T-helper 2 cell treated with Interferon-gamma antibody and Interleukin-4, amounts not matched to agents 5 μg/mL and 100 μg/mL, for 36 hours (primary cell): Measurements from ENCODE around the gene ACTL7B.

Experiments used
- DNase-seq: peaks from one replicate; pipeline ENCODE4 v3.0.0; 2021; ENCODE audit warnings: low spot score
- H3K27ac Mint-ChIP-seq: one replicate; pipeline ENCODE4 v1.8.0; 2021; ENCODE audit warnings: mild to moderate bottlenecking, mixed read lengths
- H3K27me3 Mint-ChIP-seq: one replicate; pipeline ENCODE4 v1.8.0; 2021; ENCODE audit warnings: low read depth, mixed read lengths
- H3K36me3 Mint-ChIP-seq: one replicate; pipeline ENCODE4 v1.8.0; 2021; ENCODE audit warnings: low read depth, mixed read lengths
- H3K4me1 Mint-ChIP-seq: one replicate; pipeline ENCODE4 v1.8.0; 2021; ENCODE audit warnings: low read depth, mixed read lengths
- H3K4me3 Mint-ChIP-seq: one replicate; pipeline ENCODE4 v1.8.0; 2022; ENCODE audit warnings: mild to moderate bottlenecking, moderate library complexity, mixed read lengths
- H3K9me3 Mint-ChIP-seq: one replicate; pipeline ENCODE4 v1.8.0; 2021; ENCODE audit warnings: mixed read lengths

The ACTL7B gene

GRCh38 chr9:108816037-108816436 lies 39.7 kb downstream of the ACTL7B start:
- H3K4me3 Mint-ChIP-seq, result no peak overlapping the region
- no peaks in the 10 kb centered on the region for H3K36me3 Mint-ChIP-seq
- DNase-seq, result no peak
- H3K4me1 Mint-ChIP-seq, result no peaks in the 10 kb centered on the region
- H3K9me3 Mint-ChIP-seq, result no peaks in the 10 kb centered on the region
- peaks cover 7% of the 10 kb centered on the region for H3K27me3 Mint-ChIP-seq
- no peak overlapping the region for H3K27ac Mint-ChIP-seq

- Mint-ChIP-seq H3K9me3 (no peaks in the 10 kb centered on the region), H3K27me3 (peaks cover 7% of the 10 kb centered on the region), H3K27ac (no peak overlapping the region), H3K4me3 (no peak overlapping the region), H3K4me1 (no peaks in the 10 kb centered on the region), H3K36me3 (no peaks in the 10 kb centered on the region)
- no peak for DNase-seq
These were observed 40.6 kb downstream of the ACTL7B start for GRCh38 chr9:108815156-108815555.

- Mint-ChIP-seq H3K27me3 (peaks cover 5% of the 10 kb centered on the region), H3K36me3 (no peaks in the 10 kb centered on the region), H3K27ac (no peak overlapping the region), H3K4me3 (no peak overlapping the region), H3K9me3 (no peaks in the 10 kb centered on the region), H3K4me1 (no peaks in the 10 kb centered on the region)
- no peak for DNase-seq
These were observed 41.7 kb downstream of the ACTL7B start for GRCh38 chr9:108813951-108814601.

GRCh38 chr9:108812396-108813025 lies 43.3 kb downstream of the ACTL7B start:
- no peak overlapping the region for H3K27ac Mint-ChIP-seq
- no peak overlapping the region for H3K4me3 Mint-ChIP-seq
- no peaks in the 10 kb centered on the region for H3K9me3 Mint-ChIP-seq
- DNase-seq, result no peak
- H3K36me3 Mint-ChIP-seq, result no peaks in the 10 kb centered on the region
- peaks cover 5% of the 10 kb centered on the region for H3K27me3 Mint-ChIP-seq
- H3K4me1 Mint-ChIP-seq, result no peaks in the 10 kb centered on the region

- H3K36me3 Mint-ChIP-seq, result no peaks in the 10 kb centered on the region
- H3K27me3 Mint-ChIP-seq, result peaks cover 5% of the 10 kb centered on the region
These were observed 43.8 kb downstream of the ACTL7B start for GRCh38 chr9:108811944-108812343.

GRCh38 chr9:108809269-108809668 lies 46.5 kb downstream of the ACTL7B start:
- DNase-seq, result no peak
- Mint-ChIP-seq H3K27ac (no peak overlapping the region), H3K4me1 (no peaks in the 10 kb centered on the region), H3K36me3 (no peaks in the 10 kb centered on the region), H3K9me3 (no peaks in the 10 kb centered on the region), H3K4me3 (no peak overlapping the region), H3K27me3 (no peaks in the 10 kb centered on the region)

More at GRCh38 chr9:108811944-108812343, 43.8 kb downstream of the ACTL7B start:
- Mint-ChIP-seq H3K27ac (no peak overlapping the region), H3K9me3 (no peaks in the 10 kb centered on the region), H3K4me3 (no peak overlapping the region), H3K4me1 (no peaks in the 10 kb centered on the region)
- DNase-seq, result no peak
